ENCODE results near the gene SLC12A2.

- TF ChIP-seq POLR2A (IDR thresholded peaks at IDR 0.05) (no peak), CTCF (IDR thresholded peaks at IDR 0.05) (no peak)
These were observed 21.3 kb upstream of the SLC12A2 start for GRCh38 chr5:128062172-128062746.

All from uterus (tissue), 2 donors.